C4-2B (cell line): ENCODE data around the gene HS3ST5.

Experiments
- ZFX ChIP-seq: fragments of 450-650 bp; IDR thresholded peaks from 2 replicates; pipeline ENCODE4 v1.6.1; 2017
- TF ChIP-seq, protein P1 (sequence below): fragments of 450-650 bp; conservative IDR thresholded peaks from 2 replicates; pipeline ENCODE4 v1.5.1; 2017; ENCODE audit warnings: mild to moderate bottlenecking

- TF ChIP-seq, protein P1, sequence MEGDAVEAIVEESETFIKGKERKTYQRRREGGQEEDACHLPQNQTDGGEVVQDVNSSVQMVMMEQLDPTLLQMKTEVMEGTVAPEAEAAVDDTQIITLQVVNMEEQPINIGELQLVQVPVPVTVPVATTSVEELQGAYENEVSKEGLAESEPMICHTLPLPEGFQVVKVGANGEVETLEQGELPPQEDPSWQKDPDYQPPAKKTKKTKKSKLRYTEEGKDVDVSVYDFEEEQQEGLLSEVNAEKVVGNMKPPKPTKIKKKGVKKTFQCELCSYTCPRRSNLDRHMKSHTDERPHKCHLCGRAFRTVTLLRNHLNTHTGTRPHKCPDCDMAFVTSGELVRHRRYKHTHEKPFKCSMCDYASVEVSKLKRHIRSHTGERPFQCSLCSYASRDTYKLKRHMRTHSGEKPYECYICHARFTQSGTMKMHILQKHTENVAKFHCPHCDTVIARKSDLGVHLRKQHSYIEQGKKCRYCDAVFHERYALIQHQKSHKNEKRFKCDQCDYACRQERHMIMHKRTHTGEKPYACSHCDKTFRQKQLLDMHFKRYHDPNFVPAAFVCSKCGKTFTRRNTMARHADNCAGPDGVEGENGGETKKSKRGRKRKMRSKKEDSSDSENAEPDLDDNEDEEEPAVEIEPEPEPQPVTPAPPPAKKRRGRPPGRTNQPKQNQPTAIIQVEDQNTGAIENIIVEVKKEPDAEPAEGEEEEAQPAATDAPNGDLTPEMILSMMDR: no peak
- no peak for TF ChIP-seq ZFX
Observed at GRCh38 chr6:114115652-114116051, 227.2 kb downstream of the HS3ST5 start.
